NCI-H345 treated with DMSO at 0.1 percent for 48 hours (cell line): ENCODE results near the gene RACGAP1.

ENCODE experiments used
- DNase-seq: peaks from one replicate; lab custom pipeline; 2025; ENCODE audit not compliant: unreplicated experiment; lab: John Stamatoyannopoulos, UW

The RACGAP1 gene

GRCh38 chr12:49956663-49957569, 68.4 kb downstream of the RACGAP1 start:
- DNase-seq: no peak

GRCh38 chr12:49955899-49956662, 69.2 kb downstream of the RACGAP1 start:
- DNase-seq: no peak

- no peak for DNase-seq
Measured at GRCh38 chr12:49954863-49955830, 70.1 kb downstream of the RACGAP1 start.

- DNase-seq: no peak
Measured at GRCh38 chr12:49953961-49954846, 71.1 kb downstream of the RACGAP1 start.

- DNase-seq: no peak
Measured at GRCh38 chr12:49953151-49953550, 72.1 kb downstream of the RACGAP1 start.

GRCh38 chr12:49952391-49953055, 72.8 kb downstream of the RACGAP1 start:
- DNase-seq: no peak

- DNase-seq: no peak
Measured at GRCh38 chr12:49951411-49952240, 73.7 kb downstream of the RACGAP1 start.

- DNase-seq: no peak
Measured at GRCh38 chr12:49950273-49951251, 74.7 kb downstream of the RACGAP1 start, which contains the start of gene AQP2. Gene AQP2, plus strand, starts transcription at chr12:49950737. Its CDS starts 94 bp downstream, at chr12:49950831.

- no peak for DNase-seq
Measured at GRCh38 chr12:49949866-49950265, 75.4 kb downstream of the RACGAP1 start.

- no peak for DNase-seq
Measured at GRCh38 chr12:49948866-49949845, 76.1 kb downstream of the RACGAP1 start.

- DNase-seq: no peak
Measured at GRCh38 chr12:49947593-49948226, 77.6 kb downstream of the RACGAP1 start.

- DNase-seq: no peak
Measured at GRCh38 chr12:49946497-49946896, 78.8 kb downstream of the RACGAP1 start.

GRCh38 chr12:49946086-49946485, 79.2 kb downstream of the RACGAP1 start:
- no peak for DNase-seq

GRCh38 chr12:49945394-49946080, 79.8 kb downstream of the RACGAP1 start:
- DNase-seq: no peak

GRCh38 chr12:49944718-49945117, 80.6 kb downstream of the RACGAP1 start:
- DNase-seq: no peak
